Psoas muscle (tissue), 8 donors: ENCODE measurements around the gene RLN1. TPM values are rescaled to one million over a fixed set of nuclear protein-coding genes. Genes with fewer than 3 reads are reported as not detected.

Experiments used
- ATAC-seq, 4 donors: fragments of 200-7000 bp; cut with Tn5 transposase; one replicate each; pipeline ENCODE4 v1.9.1; 2020; ENCODE audit warnings: moderate library complexity in 3 of 4, mild to moderate bottlenecking in 2 of 4
- DNase-seq, 2 donors: peaks; one replicate each; pipeline ENCODE4 v3.0.0-alpha.2; 2020
- H3K27ac ChIP-seq: fragments of 200-600 bp; one replicate; pipeline ENCODE4 v1.8.0; 2022
- H3K27me3 ChIP-seq, 3 donors: fragments of 200-600 bp in 1 of 3; one replicate each; pipeline versions ENCODE4 v1.6.1 to v1.8.0; 2013 to 2022; ENCODE audit warnings: low read length in 2 of 3, mild to moderate bottlenecking in 2 of 3, moderate library complexity in 1 of 3; ENCODE audit not compliant: insufficient read depth in 3 of 3
- H3K36me3 ChIP-seq, 2 donors: fragments of 200-600 bp in 1 of 2; one replicate each; pipeline versions ENCODE4 v1.6.1 to v1.8.0; 2013 to 2022; ENCODE audit warnings: low read depth in 1 of 2, mild to moderate bottlenecking in 1 of 2, moderate library complexity in 1 of 2; ENCODE audit not compliant: insufficient read depth in 1 of 2
- H3K4me1 ChIP-seq: fragments of 200-600 bp; one replicate; pipeline ENCODE4 v1.8.0; 2022
- H3K4me3 ChIP-seq: fragments of 200-600 bp; one replicate; pipeline ENCODE4 v1.8.0; 2022; ENCODE audit warnings: mild to moderate bottlenecking
- H3K9me3 ChIP-seq: fragments of 200-600 bp; one replicate; pipeline ENCODE4 v1.8.0; 2022
- CTCF ChIP-seq: fragments of 200-600 bp; IDR thresholded peaks from one replicate; pipeline ENCODE4 v1.8.0; 2022; ENCODE audit warnings: antibody characterized with exemption
- WGBS, 3 donors: extraction: QIAGEN DNeasy Blood & Tissue Kit; methylation state at CpG; one replicate each; pipeline versions ENCODE4 v1.1.6 to v1.1.7; 2013; 5-methylcytosine and 5-hydroxymethylcytosine counted together
- intact Hi-C, 2 donors: fragments of 100-400 bp; cut with DNase I; formaldehyde crosslinking; loops; one replicate each; pipeline versions ENCODE4 v1.11.0 to v1.14.2; 2022
- polyA plus RNA-seq, 3 donors: library from polyadenylated mRNA; stranded (reverse); fragments of 200-250 nt; gene quantifications; one replicate each; pipeline ENCODE4 v1.2.3, GENCODE V29; 2013
- total RNA-seq, 4 donors: library from RNA; stranded (reverse); fragmentation: NEBNext Ultra II Directional in 2 of 4; extraction: Animal tissue kit (Norgen Biotek cat#: 25700) in 2 of 4; gene quantifications; one replicate each; pipeline versions ENCODE4 v1.2.1 to v1.2.4, GENCODE V29; 2021 to 2023
- donor health status: healthy with polysubstance abuse.
- donor health status: DM: no; HTN: no; CAD: no; lungs with moderate emphysema.
- donor health status: Bipolar disorder and iron deficiency.
- donor health status: healthy.
- donor health status: DM: yes; HTN: yes; CAD: no.
- donor health status: DM: no; HTN: no; CAD: no.
- donor health status: DM: no; HTN: no; CAD: no.
- donor health status: DM: yes; HTN: yes; CAD: no.

The RLN1 gene
- total and polyA plus RNA-seq, 7 donors: 0.06 to 0.29 (median 0.20) TPM; not detected in 4

GRCh38 chr9:5292141-5292540 lies 47.5 kb downstream of the RLN1 start:
- Histone ChIP-seq H3K4me3 (no peak overlapping the region), H3K4me1 (no peaks in the 10 kb centered on the region), H3K9me3 (no peaks in the 10 kb centered on the region), H3K36me3 (no peaks in the 10 kb centered on the region), H3K27ac (no peak overlapping the region), H3K27me3 (no peaks in the 10 kb centered on the region)
- DNase-seq (no peak), ATAC-seq (no peak)
- intact Hi-C loops: no loop called here
- no peak for TF ChIP-seq CTCF
- WGBS, 3 donors: 90 to 97% (median 97%) methylated on average over 1 of the region's 1 CpG

- no peaks in the 10 kb centered on the region for H3K4me1 ChIP-seq
- WGBS, 3 donors: 50 to 84% (median 82%) methylated on average over 1 of the region's 1 CpG
- no peak for ATAC-seq
These were observed 51.1 kb downstream of the RLN1 start for GRCh38 chr9:5288591-5288990.

GRCh38 chr9:5286262-5286661 lies 53.4 kb downstream of the RLN1 start:
- H3K27ac ChIP-seq: no peak overlapping the region
- no peak for DNase-seq
- intact Hi-C loops: loop anchor here in 1 of 2 donors (10.0 kb wide), 1 partner anchor 59 kb away; no protein-coding TSS in a partner anchor
- no peak overlapping the region for H3K4me3 ChIP-seq
- TF ChIP-seq CTCF: no peak
- no peaks in the 10 kb centered on the region for H3K36me3 ChIP-seq
- no peaks in the 10 kb centered on the region for H3K9me3 ChIP-seq
- H3K27me3 ChIP-seq: no peaks in the 10 kb centered on the region
- ATAC-seq: no peak
- no peaks in the 10 kb centered on the region for H3K4me1 ChIP-seq

More at GRCh38 chr9:5288591-5288990, 51.1 kb downstream of the RLN1 start:
- DNase-seq: no peak
- Histone ChIP-seq H3K9me3 (no peaks in the 10 kb centered on the region), H3K36me3 (no peaks in the 10 kb centered on the region), H3K27ac (no peak overlapping the region), H3K4me3 (no peak overlapping the region), H3K27me3 (no peaks in the 10 kb centered on the region)
- no peak for TF ChIP-seq CTCF
- intact Hi-C loops: loop anchor here in 1 of 2 donors (10.0 kb wide), 1 partner anchor 56 kb away; no protein-coding TSS in a partner anchor

Other genes starting within 250 kb of the RLN1 start
- gene INSL6, start 154.2 kb downstream of the RLN1 start, total RNA-seq: not detected
- gene INSL6, start 154.2 kb downstream of the RLN1 start, polyA plus RNA-seq: not detected
- not detected for gene INSL4, start 108.5 kb downstream of the RLN1 start, total RNA-seq
- gene INSL4, start 108.5 kb downstream of the RLN1 start, polyA plus RNA-seq: under 1 TPM in 2 of 3 donors, not detected in 1; 0.01 to 0.04 TPM
- not detected for gene RLN2, start 35.2 kb downstream of the RLN1 start, total RNA-seq
- gene RLN2, start 35.2 kb downstream of the RLN1 start, polyA plus RNA-seq: under 1 TPM in 1 of 3 donors, not detected in 2; 0.17 TPM
- 10 to 100 TPM; 21.4 to 32.2 (median 26.8) TPM for gene PLGRKT, start 98.0 kb upstream of the RLN1 start, total RNA-seq
- 10 to 100 TPM; 25.0 to 50.4 (median 25.5) TPM for gene PLGRKT, start 98.0 kb upstream of the RLN1 start, polyA plus RNA-seq
- 1 to 10 TPM in 3 of 4 donors, under 1 TPM in 1; 0.93 to 4.6 (median 2.1) TPM for gene CD274, start 110.7 kb upstream of the RLN1 start, total RNA-seq
- 1 to 10 TPM in 2 of 3 donors, under 1 TPM in 1; 0.69 to 3.3 (median 2.5) TPM for gene CD274, start 110.7 kb upstream of the RLN1 start, polyA plus RNA-seq
- 1 to 10 TPM in 1 of 4 donors, under 1 TPM in 3; 0.50 to 1.3 (median 0.86) TPM for gene PDCD1LG2, start 170.7 kb upstream of the RLN1 start, total RNA-seq
- gene PDCD1LG2, start 170.7 kb upstream of the RLN1 start, polyA plus RNA-seq: under 1 TPM; 0.29 to 0.62 (median 0.38) TPM